ENCODE measurements around the gene CNTNAP2.

The CNTNAP2 gene

GRCh38 chr7:147296201-147296600 is 1179.6 kb downstream of the CNTNAP2 start:
- DNase-seq = no peak

- no peak for DNase-seq
Measured at GRCh38 chr7:147296986-147297385, 1180.4 kb downstream of the CNTNAP2 start.

- no peak for DNase-seq
Measured at GRCh38 chr7:147298611-147299043, 1182.0 kb downstream of the CNTNAP2 start.

- no peak for DNase-seq
Measured at GRCh38 chr7:147300293-147300692, 1183.7 kb downstream of the CNTNAP2 start.

GRCh38 chr7:147304376-147304775 is 1187.8 kb downstream of the CNTNAP2 start:
- no peak for DNase-seq

- no peak for DNase-seq
Measured at GRCh38 chr7:147305827-147306226, 1189.2 kb downstream of the CNTNAP2 start.

- DNase-seq = no peak
Measured at GRCh38 chr7:147308539-147308938, 1191.9 kb downstream of the CNTNAP2 start.

- DNase-seq = no peak
Measured at GRCh38 chr7:147311336-147311735, 1194.7 kb downstream of the CNTNAP2 start.

- no peak for DNase-seq
Measured at GRCh38 chr7:147321504-147321903, 1204.9 kb downstream of the CNTNAP2 start.

- no peak for DNase-seq
Measured at GRCh38 chr7:147332988-147333387, 1216.4 kb downstream of the CNTNAP2 start.

- no peak for DNase-seq
Measured at GRCh38 chr7:147363101-147363500, 1246.5 kb downstream of the CNTNAP2 start.

- no peak for DNase-seq
Measured at GRCh38 chr7:147376192-147376591, 1259.6 kb downstream of the CNTNAP2 start.

- DNase-seq = no peak
Measured at GRCh38 chr7:147380926-147381325, 1264.3 kb downstream of the CNTNAP2 start.

- no peak for DNase-seq
Measured at GRCh38 chr7:147394329-147394728, 1277.7 kb downstream of the CNTNAP2 start.

GRCh38 chr7:147400221-147400689 is 1283.7 kb downstream of the CNTNAP2 start:
- DNase-seq = no peak

- DNase-seq = no peak
Measured at GRCh38 chr7:147400925-147401324, 1284.3 kb downstream of the CNTNAP2 start.

GRCh38 chr7:147405621-147406020 is 1289.0 kb downstream of the CNTNAP2 start:
- DNase-seq = no peak

GRCh38 chr7:147406521-147407135 is 1290.0 kb downstream of the CNTNAP2 start:
- no peak for DNase-seq

GRCh38 chr7:147411096-147411495 is 1294.5 kb downstream of the CNTNAP2 start:
- no peak for DNase-seq

GRCh38 chr7:147412109-147412508 is 1295.5 kb downstream of the CNTNAP2 start:
- no peak for DNase-seq

- no peak for DNase-seq
Measured at GRCh38 chr7:147412782-147413556, 1296.4 kb downstream of the CNTNAP2 start.

- DNase-seq = no peak
Measured at GRCh38 chr7:147413557-147413870, 1296.9 kb downstream of the CNTNAP2 start.

GRCh38 chr7:147415991-147416390 is 1299.4 kb downstream of the CNTNAP2 start:
- no peak for DNase-seq

GRCh38 chr7:147418966-147419365 is 1302.4 kb downstream of the CNTNAP2 start:
- DNase-seq = no peak

GRCh38 chr7:147423875-147424274 is 1307.3 kb downstream of the CNTNAP2 start:
- DNase-seq = no peak

Measured in effector CD8-positive, alpha-beta T cell (primary cell).